Activated T-helper 1 cell treated with Interleukin-2 at 50 U/mL for 16 hours (primary cell): Measurements from ENCODE around the gene DIAPH3.

Experiments
- DNase-seq: peaks from one replicate; pipeline ENCODE4 v3.0.0-alpha.2; 2020; ENCODE audit warnings: low read depth

The DIAPH3 gene

DNA sequence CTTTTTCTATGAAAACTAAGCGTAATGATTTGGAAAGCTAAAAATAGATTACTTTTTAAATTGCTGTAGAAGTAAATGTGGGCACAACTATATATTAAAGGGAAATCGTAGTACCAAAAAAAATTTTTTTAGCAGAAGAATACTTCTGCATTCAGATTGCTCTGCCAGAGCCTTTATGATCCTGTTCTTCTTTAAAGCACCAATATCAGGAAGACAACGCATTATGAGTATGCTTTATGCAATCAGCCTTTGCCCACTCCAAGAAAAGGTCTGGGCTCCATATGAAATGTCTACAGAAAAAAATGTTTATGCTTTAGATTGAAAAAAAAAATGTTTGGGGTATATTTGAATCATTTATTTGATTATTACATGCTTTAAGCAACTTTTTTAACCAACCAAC lies 137.4 kb downstream of the DIAPH3 start:
- no peak for DNase-seq

DNA sequence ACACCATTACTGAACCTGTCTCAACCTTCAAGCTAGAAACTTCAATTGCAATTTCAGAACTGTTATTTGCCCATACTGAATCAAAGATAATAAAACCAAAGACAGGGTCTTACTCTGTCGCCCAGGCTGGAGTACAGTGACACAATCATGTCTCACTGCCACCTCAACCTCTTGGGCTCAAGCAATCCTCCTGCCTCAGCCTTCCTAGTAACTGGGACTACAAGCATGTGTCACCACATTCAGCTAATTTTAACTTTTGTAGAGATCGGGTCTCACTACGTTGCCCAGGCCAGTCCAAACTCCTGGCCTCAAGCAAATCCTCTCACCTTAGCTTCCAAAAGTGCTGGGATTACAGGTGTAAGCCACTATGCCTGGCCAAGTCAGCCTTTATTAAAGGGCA lies 143.4 kb downstream of the DIAPH3 start:
- no peak for DNase-seq

DNA sequence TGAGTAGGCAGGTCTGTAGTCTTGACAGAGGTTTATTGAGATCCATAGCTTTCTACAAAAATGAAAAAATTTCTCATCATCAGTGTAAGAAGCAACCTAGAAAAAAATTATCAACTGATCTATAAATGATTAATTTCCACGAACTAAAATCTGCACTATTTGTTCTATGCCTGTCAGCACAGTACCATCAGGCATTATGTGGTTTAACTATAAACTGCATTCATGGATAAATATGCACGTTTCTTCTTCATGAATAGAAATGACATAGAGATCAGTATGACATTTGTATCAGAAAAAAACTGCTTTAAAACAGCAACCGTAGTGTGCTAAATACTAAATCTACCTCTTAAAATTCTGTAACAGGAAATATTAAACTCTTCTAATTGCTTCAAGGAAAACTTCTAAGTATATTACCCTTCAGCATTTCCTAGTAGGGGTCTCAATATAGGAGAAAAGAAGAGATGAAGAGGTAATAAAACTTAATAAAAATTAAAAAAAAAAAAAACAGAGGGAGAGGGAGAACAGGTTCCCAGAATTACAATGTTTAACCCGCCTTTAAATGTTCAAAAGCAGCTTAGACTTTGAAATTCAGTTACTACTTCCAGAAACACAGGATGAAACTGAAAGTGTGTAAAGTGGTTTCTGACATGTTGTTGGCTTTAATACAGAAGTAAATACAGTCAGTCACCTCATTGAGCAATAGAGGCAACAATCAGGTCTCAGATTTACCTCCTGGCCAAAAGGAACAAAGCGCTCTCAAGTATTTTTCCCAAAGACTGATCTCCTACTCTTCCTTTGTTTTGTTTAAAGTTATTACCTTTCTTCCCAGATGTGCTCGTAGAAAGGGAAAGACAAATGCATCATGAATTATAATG lies 144.4 kb downstream of the DIAPH3 start:
- no peak for DNase-seq

DNA sequence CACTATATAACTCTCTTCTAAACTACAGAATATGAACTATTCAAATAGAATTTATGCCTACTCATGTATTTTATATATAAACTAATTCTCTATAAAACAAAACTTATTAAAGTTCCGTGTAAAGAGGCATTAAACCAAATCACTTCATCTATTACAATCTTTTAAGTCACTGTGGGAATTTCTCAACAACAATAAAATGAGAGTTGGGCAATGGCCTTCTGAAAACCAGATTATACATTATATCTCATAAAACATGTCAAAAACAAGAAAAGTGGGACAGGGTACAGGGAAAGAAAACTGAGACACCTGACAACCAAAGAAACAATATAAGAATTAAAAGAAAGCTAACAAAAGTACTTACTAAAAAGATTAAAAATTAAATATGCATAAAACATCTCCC lies 145.2 kb downstream of the DIAPH3 start:
- no peak for DNase-seq

GRCh38 chr13:60016229-60016628 lies 147.5 kb downstream of the DIAPH3 start:
- DNase-seq = no peak

DNA sequence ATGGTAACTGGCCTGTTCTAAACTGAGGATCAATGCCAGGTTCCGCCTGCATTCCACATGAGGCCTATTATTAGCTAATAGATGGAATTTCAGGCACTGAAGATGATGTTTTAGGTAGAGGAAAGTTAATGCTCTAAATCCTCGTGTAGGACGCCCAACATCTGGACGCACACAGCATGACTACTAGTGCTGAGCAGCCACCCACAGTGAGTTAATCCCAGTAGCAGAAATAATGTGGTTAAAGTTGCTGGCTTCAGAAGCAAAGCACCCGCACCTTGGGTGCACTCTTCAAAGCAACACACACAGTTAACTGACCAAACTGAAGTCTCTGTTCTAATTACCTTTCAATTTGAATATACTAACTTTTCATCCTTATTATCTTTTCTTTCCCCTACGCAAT lies 150.6 kb downstream of the DIAPH3 start:
- no peak for DNase-seq

GRCh38 chr13:60012488-60012887 lies 151.2 kb downstream of the DIAPH3 start:
- DNase-seq = no peak

- DNase-seq = no peak
Observed at GRCh38 chr13:60009300-60010253, 154.2 kb downstream of the DIAPH3 start.

- DNase-seq = no peak
Observed at GRCh38 chr13:60001889-60002288, 161.8 kb downstream of the DIAPH3 start.

- no peak for DNase-seq
Observed at GRCh38 chr13:60000976-60001375, 162.8 kb downstream of the DIAPH3 start.

DNA sequence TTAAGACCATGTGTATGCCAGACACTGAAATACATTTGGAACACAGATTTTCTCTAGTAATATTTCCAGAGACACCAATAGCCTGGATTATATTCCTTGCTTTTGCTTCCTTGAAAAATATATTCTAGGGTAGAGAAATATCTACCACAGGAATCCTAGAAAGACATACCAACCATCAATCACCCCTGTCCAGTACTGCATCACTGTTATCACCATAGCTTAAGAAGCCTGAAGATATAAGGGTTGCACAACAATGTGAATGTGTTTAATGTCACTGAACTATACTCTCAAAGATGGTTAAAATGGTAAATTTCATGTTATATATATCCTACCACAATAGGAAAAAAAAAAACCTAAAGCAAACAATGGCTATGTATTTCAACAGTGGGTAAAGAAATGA lies 163.6 kb downstream of the DIAPH3 start:
- no peak for DNase-seq

- no peak for DNase-seq
Observed at GRCh38 chr13:59997976-59998375, 165.8 kb downstream of the DIAPH3 start.

DNA sequence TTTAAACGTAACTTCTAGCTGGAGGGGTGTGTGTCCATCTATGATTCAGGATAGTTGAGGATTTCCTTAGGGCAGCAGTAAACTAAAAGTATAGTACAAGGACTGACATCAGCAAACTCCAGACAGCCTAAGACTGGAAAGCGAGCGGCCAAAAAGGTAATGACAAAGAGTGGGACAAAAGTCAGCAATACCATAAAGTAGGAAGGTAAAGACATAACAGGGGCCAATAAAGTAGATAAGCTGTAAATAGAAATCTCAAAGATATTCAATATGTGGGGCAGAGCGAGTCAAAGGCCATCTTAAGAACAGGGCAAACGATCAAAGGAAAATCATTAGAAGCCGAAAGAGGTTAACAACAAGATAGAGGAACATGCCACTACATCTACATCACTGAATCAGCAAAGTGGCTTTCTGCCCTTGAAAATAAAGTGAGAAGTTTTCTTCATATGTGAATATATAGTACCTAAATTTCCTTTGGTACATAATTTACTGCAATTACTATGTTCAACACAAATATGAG lies 167.2 kb downstream of the DIAPH3 start:
- no peak for DNase-seq

DNA sequence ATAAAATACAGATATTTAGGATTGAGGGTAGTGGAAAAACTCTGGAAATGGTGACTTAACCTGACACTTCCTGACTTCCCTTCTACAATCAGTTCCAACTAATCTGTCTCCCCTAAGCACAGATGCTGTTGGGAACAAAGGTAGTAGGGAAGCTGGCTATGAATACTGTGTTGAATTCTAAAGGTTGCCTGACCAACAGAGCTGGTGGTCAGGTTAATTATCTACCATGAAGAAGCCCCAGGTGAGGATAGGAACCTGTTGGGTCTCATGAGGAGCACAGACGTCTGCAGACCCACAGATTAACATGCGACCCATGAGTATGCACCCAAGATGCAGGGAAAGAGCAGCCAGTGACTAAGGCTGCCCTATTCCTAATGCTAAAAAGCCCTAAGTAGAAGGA lies 172.3 kb downstream of the DIAPH3 start:
- DNase-seq = no peak

DNA sequence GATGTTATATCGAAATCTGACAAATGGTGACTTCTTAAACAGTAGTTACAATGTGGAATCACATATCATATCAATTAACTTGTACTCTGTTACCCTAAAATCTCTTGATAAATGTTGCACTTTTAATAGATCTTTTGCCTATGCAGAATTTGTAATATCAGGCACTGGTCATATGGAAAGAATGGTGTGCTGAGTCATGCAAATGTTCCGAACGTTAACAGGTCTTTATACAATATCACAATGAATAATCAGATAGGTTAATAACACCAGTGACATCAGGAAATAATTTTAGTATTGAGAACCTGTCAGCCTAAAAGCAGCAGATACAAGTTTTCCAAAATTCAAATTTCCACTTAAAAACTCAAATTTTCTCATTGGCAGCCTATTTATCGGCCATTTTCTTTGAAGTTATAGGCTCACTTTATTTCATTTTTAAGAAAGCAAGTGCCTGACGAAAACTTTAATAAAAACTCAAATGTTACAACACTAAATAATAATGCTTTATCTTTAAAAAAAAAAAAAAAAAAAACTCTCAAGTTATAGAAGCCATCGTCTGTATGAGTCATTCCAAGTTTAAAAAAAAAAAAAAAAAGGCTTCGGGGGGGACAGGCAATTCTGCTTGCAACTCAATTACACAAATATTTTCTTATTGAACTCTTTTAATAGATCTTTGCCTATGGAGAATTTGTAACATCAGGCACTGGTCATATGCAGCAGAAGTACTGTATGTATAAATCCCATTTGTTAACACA lies 180.9 kb downstream of the DIAPH3 start:
- DNase-seq = no peak

DNA sequence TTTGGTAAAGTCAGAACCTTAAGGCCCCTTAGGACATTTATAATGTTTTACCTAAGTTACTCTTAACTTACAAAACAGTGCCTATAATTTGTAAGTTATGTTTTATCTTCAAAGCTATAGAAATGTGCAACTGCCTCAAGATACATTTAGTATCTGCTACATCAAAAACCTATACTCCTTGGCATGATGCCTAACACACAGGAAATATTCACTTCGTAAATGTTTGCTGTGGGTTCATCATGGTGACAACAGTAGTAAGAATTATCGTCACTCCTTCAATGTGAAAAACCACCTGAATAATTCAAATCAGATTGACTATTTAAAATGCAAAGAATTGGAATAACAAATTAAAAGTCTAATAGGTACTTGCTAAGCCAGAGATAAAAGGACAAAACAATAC lies 184.1 kb downstream of the DIAPH3 start:
- no peak for DNase-seq

GRCh38 chr13:59978862-59979261 lies 184.9 kb downstream of the DIAPH3 start:
- no peak for DNase-seq

DNA sequence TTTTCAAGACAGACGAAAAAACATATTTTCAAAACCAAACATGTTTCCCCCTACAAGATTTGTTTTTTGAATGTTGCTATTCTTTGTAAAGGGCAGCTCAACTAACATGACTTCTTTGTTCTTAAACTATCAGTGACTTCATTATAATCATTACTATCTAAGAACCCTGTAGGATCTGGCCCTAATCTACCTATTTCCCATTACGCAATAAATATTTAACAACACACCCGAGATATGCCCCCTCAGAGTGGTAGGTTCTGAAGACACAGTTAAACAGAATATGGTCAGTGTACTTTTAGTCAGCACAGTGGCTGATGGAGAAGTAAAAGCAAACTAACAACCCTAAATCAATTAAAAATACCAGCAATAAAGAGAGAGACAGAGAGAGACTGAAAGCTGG lies 186.9 kb downstream of the DIAPH3 start:
- no peak for DNase-seq

- no peak for DNase-seq
Observed at GRCh38 chr13:59975807-59976435, 187.8 kb downstream of the DIAPH3 start.

GRCh38 chr13:59970847-59971246 lies 192.9 kb downstream of the DIAPH3 start:
- no peak for DNase-seq

- DNase-seq = no peak
Observed at GRCh38 chr13:59963827-59964226, 199.9 kb downstream of the DIAPH3 start.

GRCh38 chr13:59963383-59963782 lies 200.3 kb downstream of the DIAPH3 start:
- no peak for DNase-seq
